ENCODE results near the gene MYRIP. TPM values are rescaled to one million over a fixed set of nuclear protein-coding genes. Genes with fewer than 3 reads are reported as not detected.

Gene MYRIP
- polyA plus RNA-seq, 1 of the 3 experiments (the other 2 are of a cell fraction): 1.2 TPM

DNA sequence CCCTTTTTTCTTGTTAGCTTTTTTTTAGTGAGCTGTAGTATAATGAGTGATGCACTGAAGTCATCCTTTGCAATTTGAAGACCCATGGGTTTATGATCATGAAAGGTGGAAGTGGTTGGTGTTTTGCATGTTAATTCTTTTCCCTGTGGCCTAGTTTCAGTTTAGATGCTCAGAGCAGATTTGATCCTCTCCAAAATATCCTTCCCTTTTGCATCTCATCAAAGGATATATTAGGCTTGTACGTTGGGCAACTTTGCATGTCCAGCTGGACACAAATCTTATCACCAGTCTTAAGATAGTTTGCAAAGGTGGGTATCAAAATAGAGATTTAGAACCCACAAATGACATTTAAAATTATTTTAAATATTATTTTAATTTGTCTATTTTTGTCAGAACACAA lies 72.7 kb downstream of the MYRIP start:
- POLR2A ChIA-PET: no interaction called here
- Histone ChIP-seq H3K4me1 (ENCODE audit: control insufficient read depth in 1 of 2, insufficient read depth in 2 of 2, low read depth in 1 of 2, low read length in 1 of 2) (no peaks in the 10 kb centered on the region), H3K9me3 (no peaks in the 10 kb centered on the region), H3K9ac (no peak overlapping the region), H4K20me1 (ENCODE audit: insufficient read depth) (no peaks in the 10 kb centered on the region), H3K4me3 (ENCODE audit: low read depth in 2 of 2, low read length in 1 of 2) (no peak overlapping the region), H3K36me3 (replicated peaks in 1 of 2; ENCODE audit: control insufficient read depth in 1 of 2, insufficient read depth in 2 of 2, low read length in 1 of 2) (no peaks in the 10 kb centered on the region), H3K4me2 (no peak overlapping the region), H3K27ac (ENCODE audit: low read depth in 2 of 2, low read length in 1 of 2) (no peak overlapping the region), H3F3A (replicated peaks; ENCODE audit: insufficient read depth) (no peaks in the 10 kb centered on the region), H2AFZ (ENCODE audit: low read depth) (no peak overlapping the region), H3K27me3 (ENCODE audit: insufficient read depth) (no peaks in the 10 kb centered on the region), H3K9me2 (no peaks in the 10 kb centered on the region), H3K79me2 (ENCODE audit: insufficient read depth) (no peaks in the 10 kb centered on the region)
- DNase-seq: no peak
- WGBS (ENCODE audit: low lambda C conversion rate): 47% methylated on average over 1 of the region's 1 CpG
- TF ChIP-seq FOXM1 (IDR thresholded peaks at IDR 0.05; ENCODE audit: low read depth) (no peak), RCOR1 (IDR thresholded peaks at IDR 0.05; ENCODE audit: low read length) (no peak), GATA2 (CRISPR knock-in tag; IDR thresholded peaks at IDR 0.05) (no peak), SMC3 (IDR thresholded peaks at IDR 0.05; ENCODE audit: low read depth, low read length) (no peak), ELF1 (IDR thresholded peaks at IDR 0.05) (no peak), TEAD4 (IDR thresholded peaks at IDR 0.05; ENCODE audit: borderline replicate concordance, insufficient read depth) (no peak), RAD21 (IDR thresholded peaks at IDR 0.05; ENCODE audit: low read length) (no peak), FOSL2 (IDR thresholded peaks at IDR 0.05; ENCODE audit: borderline replicate concordance, low read depth) (no peak), MXI1 (IDR thresholded peaks at IDR 0.05; ENCODE audit: low read depth, low read length) (no peak), RFX5 (IDR thresholded peaks at IDR 0.05; ENCODE audit: low read length) (no peak), FOXJ3 (CRISPR knock-in tag; IDR thresholded peaks at IDR 0.05) (no peak), JUND (IDR thresholded peaks at IDR 0.05) (no peak), EZH2phosphoT487 (IDR thresholded peaks at IDR 0.05; ENCODE audit: borderline replicate concordance, low read depth) (no peak), TCF12 (IDR thresholded peaks at IDR 0.05) (no peak), POLR2AphosphoS5 (IDR thresholded peaks at IDR 0.05; ENCODE audit: low read depth, low read length) (no peak), NRF1 (IDR thresholded peaks at IDR 0.05; ENCODE audit: low read depth, low read length) (no peak)
- TF ChIP-seq, protein P1, sequence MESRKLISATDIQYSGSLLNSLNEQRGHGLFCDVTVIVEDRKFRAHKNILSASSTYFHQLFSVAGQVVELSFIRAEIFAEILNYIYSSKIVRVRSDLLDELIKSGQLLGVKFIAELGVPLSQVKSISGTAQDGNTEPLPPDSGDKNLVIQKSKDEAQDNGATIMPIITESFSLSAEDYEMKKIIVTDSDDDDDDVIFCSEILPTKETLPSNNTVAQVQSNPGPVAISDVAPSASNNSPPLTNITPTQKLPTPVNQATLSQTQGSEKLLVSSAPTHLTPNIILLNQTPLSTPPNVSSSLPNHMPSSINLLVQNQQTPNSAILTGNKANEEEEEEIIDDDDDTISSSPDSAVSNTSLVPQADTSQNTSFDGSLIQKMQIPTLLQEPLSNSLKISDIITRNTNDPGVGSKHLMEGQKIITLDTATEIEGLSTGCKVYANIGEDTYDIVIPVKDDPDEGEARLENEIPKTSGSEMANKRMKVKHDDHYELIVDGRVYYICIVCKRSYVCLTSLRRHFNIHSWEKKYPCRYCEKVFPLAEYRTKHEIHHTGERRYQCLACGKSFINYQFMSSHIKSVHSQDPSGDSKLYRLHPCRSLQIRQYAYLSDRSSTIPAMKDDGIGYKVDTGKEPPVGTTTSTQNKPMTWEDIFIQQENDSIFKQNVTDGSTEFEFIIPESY (IDR thresholded peaks at IDR 0.05; ENCODE audit: borderline replicate concordance, low read depth): no peak
- TF ChIP-seq, protein P2, sequence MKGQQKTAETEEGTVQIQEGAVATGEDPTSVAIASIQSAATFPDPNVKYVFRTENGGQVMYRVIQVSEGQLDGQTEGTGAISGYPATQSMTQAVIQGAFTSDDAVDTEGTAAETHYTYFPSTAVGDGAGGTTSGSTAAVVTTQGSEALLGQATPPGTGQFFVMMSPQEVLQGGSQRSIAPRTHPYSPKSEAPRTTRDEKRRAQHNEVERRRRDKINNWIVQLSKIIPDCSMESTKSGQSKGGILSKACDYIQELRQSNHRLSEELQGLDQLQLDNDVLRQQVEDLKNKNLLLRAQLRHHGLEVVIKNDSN (IDR thresholded peaks at IDR 0.05; ENCODE audit: borderline replicate concordance, low read depth): no peak
- CTCF ChIA-PET: interaction anchor here (1.0 kb wide), 1 partner anchor 20 kb away, joined by 3 read pairs; no protein-coding TSS in a partner anchor

GRCh38 chr3:39892068-39892467 lies 82.7 kb downstream of the MYRIP start:
- Histone ChIP-seq H3K36me3 (replicated peaks in 1 of 2; ENCODE audit: control insufficient read depth in 1 of 2, insufficient read depth in 2 of 2, low read length in 1 of 2) (no peaks in the 10 kb centered on the region), H3F3A (replicated peaks; ENCODE audit: insufficient read depth) (no peaks in the 10 kb centered on the region), H3K79me2 (ENCODE audit: insufficient read depth) (no peaks in the 10 kb centered on the region), H3K27ac (ENCODE audit: low read depth in 2 of 2, low read length in 1 of 2) (no peak overlapping the region), H3K9ac (no peak overlapping the region), H3K27me3 (ENCODE audit: insufficient read depth) (no peaks in the 10 kb centered on the region), H3K9me2 (no peaks in the 10 kb centered on the region), H3K4me1 (ENCODE audit: control insufficient read depth in 1 of 2, insufficient read depth in 2 of 2, low read depth in 1 of 2, low read length in 1 of 2) (no peaks in the 10 kb centered on the region), H3K4me3 (ENCODE audit: low read depth in 2 of 2, low read length in 1 of 2) (no peak overlapping the region), H3K9me3 (no peaks in the 10 kb centered on the region), H3K4me2 (no peak overlapping the region), H4K20me1 (ENCODE audit: insufficient read depth) (no peaks in the 10 kb centered on the region), H2AFZ (ENCODE audit: low read depth) (no peak overlapping the region)
- WGBS (ENCODE audit: low lambda C conversion rate): 40% methylated on average over 1 of the region's 1 CpG
- POLR2A ChIA-PET: no interaction called here
- CTCF ChIA-PET: no interaction called here
- TF ChIP-seq JUND (IDR thresholded peaks at IDR 0.05): no peak
- no peak for TF ChIP-seq RFX5 (IDR thresholded peaks at IDR 0.05; ENCODE audit: low read length)
- TF ChIP-seq SMC3 (IDR thresholded peaks at IDR 0.05; ENCODE audit: low read depth, low read length): no peak
- TF ChIP-seq, protein P1 (IDR thresholded peaks at IDR 0.05; ENCODE audit: borderline replicate concordance, low read depth): no peak
- TF ChIP-seq MXI1 (IDR thresholded peaks at IDR 0.05; ENCODE audit: low read depth, low read length): no peak
- no peak for TF ChIP-seq EP300 (IDR thresholded peaks at IDR 0.05; ENCODE audit: borderline replicate concordance in 1 of 2, low read depth in 1 of 2, low read length in 1 of 2)
- no peak for TF ChIP-seq SIN3A (IDR thresholded peaks at IDR 0.05; ENCODE audit: borderline replicate concordance, low read depth, low read length)
- no peak for TF ChIP-seq PBX3 (IDR thresholded peaks at IDR 0.05)
- DNase-seq: no peak

Data from SK-N-SH (cell line).